Measurements from ENCODE around the gene PEPD. TPM values are rescaled to one million over a fixed set of nuclear protein-coding genes. Genes with fewer than 3 reads are reported as not detected.

PEPD gene
- total and polyA plus RNA-seq, 2 of the 4 experiments (the other 2 are of a cell fraction) = 36.7 to 88.4 TPM

GRCh38 chr19:33390908-33391630 is 130.5 kb downstream of the PEPD start:
- no peak for DNase-seq
- in situ Hi-C loops (cut with MboI; ENCODE audit: low sequenced_read_pairs) = no loop called here
- H3K9me3 ChIP-seq (ENCODE audit: control insufficient read depth, insufficient read depth, low read length) = no peaks in the 10 kb centered on the region
- H3K79me1 ChIP-seq (ENCODE audit: low read depth in 1 of 2, low read length in 2 of 2) = peaks cover 1 to 47% of the 10 kb centered on the region in 2 experiments; a peak in 2 of 4 replicates
- peaks cover 16% of the 10 kb centered on the region for H3K36me3 ChIP-seq (ENCODE audit: control insufficient read depth, insufficient read depth, low read length)
- no peak overlapping the region for H3K4me2 ChIP-seq (ENCODE audit: low read depth, low read length)
- no peak overlapping the region for H4K91ac ChIP-seq (ENCODE audit: insufficient read depth, low read depth, low read length)
- no TSS peak for BruUV-seq (replicated peaks)
- no peak overlapping the region for H4K8ac ChIP-seq (ENCODE audit: low read depth in 2 of 2, low read length in 2 of 2)
- dilution Hi-C loops (cut with HindIII; ENCODE audit: low sequenced_read_pairs, unreplicated experiment) = no loop called here
- no peak overlapping the region for H3K18ac ChIP-seq (ENCODE audit: low read depth, low read length)
- H3K27me3 ChIP-seq (ENCODE audit: control insufficient read depth, insufficient read depth, low read length) = no peaks in the 10 kb centered on the region
- peaks cover 6% of the 10 kb centered on the region for H3K9me1 ChIP-seq (ENCODE audit: insufficient read depth, low read length)
- no peak overlapping the region for H2BK20ac ChIP-seq (ENCODE audit: low read depth, low read length)
- H3K23ac ChIP-seq (ENCODE audit: low read depth, low read length) = no peak overlapping the region
- WGBS, 2 experiments (ENCODE audit: extremely low coverage in 2 of 2, insufficient read length in 1 of 2) = 88% methylated on average over 11 of the region's 24 CpGs; no CpG with 5 or more reads in 1 of the 2 experiments
- POLR2A ChIA-PET (ENCODE audit: unreplicated experiment) = no interaction called here
- no peak overlapping the region for H3K14ac ChIP-seq (replicated peaks; ENCODE audit: low read depth, low read length)
- peaks cover 69% of the 10 kb centered on the region for H4K20me1 ChIP-seq (ENCODE audit: insufficient read depth, low read length)
- ATAC-seq (ENCODE audit: low read depth) = no peak
- no peak overlapping the region for H4K5ac ChIP-seq (ENCODE audit: low read depth, low read length)
- H3K27ac ChIP-seq (ENCODE audit: insufficient read depth, low read length) = no peak overlapping the region
- H2BK5ac ChIP-seq (ENCODE audit: low read depth, low read length, poor library complexity, severe bottlenecking) = no peak overlapping the region
- H3K4me3 ChIP-seq (ENCODE audit: insufficient read depth, low read depth, low read length) = no peak overlapping the region
- H2AK5ac ChIP-seq (ENCODE audit: low read depth, low read length) = no peak overlapping the region
- no peak overlapping the region for H2BK120ac ChIP-seq (ENCODE audit: low read depth, low read length)
- peaks cover 27% of the 10 kb centered on the region for H3K4me1 ChIP-seq (ENCODE audit: control insufficient read depth, insufficient read depth, low read length)
- TF ChIP-seq NFE2L2 (IDR thresholded peaks at IDR 0.05; ENCODE audit: low read depth, low read length) = no peak
- TF ChIP-seq MXI1 (IDR thresholded peaks at IDR 0.05; ENCODE audit: borderline replicate concordance, low read depth, low read length) = no peak
- no peak for TF ChIP-seq USF2 (IDR thresholded peaks at IDR 0.05; ENCODE audit: low read depth, low read length)
- TF ChIP-seq, protein P1, sequence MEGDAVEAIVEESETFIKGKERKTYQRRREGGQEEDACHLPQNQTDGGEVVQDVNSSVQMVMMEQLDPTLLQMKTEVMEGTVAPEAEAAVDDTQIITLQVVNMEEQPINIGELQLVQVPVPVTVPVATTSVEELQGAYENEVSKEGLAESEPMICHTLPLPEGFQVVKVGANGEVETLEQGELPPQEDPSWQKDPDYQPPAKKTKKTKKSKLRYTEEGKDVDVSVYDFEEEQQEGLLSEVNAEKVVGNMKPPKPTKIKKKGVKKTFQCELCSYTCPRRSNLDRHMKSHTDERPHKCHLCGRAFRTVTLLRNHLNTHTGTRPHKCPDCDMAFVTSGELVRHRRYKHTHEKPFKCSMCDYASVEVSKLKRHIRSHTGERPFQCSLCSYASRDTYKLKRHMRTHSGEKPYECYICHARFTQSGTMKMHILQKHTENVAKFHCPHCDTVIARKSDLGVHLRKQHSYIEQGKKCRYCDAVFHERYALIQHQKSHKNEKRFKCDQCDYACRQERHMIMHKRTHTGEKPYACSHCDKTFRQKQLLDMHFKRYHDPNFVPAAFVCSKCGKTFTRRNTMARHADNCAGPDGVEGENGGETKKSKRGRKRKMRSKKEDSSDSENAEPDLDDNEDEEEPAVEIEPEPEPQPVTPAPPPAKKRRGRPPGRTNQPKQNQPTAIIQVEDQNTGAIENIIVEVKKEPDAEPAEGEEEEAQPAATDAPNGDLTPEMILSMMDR (conservative IDR thresholded peaks at IDR 0.05; ENCODE audit: low read depth, low read length) = no peak
- TF ChIP-seq SMC3 (IDR thresholded peaks at IDR 0.05; ENCODE audit: low read depth, low read length) = no peak
- TF ChIP-seq MAZ (IDR thresholded peaks at IDR 0.05; ENCODE audit: borderline replicate concordance, low read depth, low read length) = no peak
- no peak for TF ChIP-seq RCOR1 (IDR thresholded peaks at IDR 0.05; ENCODE audit: insufficient replicate concordance, low read length)
- no peak for TF ChIP-seq CEBPB (IDR thresholded peaks at IDR 0.05; ENCODE audit: low read depth, low read length)
- no peak for TF ChIP-seq BHLHE40 (IDR thresholded peaks at IDR 0.05; ENCODE audit: low read depth, low read length)
- TF ChIP-seq CHD1 (IDR thresholded peaks at IDR 0.05; ENCODE audit: low read depth, low read length) = no peak
- TF ChIP-seq, protein P2, sequence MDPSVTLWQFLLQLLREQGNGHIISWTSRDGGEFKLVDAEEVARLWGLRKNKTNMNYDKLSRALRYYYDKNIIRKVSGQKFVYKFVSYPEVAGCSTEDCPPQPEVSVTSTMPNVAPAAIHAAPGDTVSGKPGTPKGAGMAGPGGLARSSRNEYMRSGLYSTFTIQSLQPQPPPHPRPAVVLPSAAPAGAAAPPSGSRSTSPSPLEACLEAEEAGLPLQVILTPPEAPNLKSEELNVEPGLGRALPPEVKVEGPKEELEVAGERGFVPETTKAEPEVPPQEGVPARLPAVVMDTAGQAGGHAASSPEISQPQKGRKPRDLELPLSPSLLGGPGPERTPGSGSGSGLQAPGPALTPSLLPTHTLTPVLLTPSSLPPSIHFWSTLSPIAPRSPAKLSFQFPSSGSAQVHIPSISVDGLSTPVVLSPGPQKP (IDR thresholded peaks at IDR 0.05; ENCODE audit: borderline replicate concordance, low read depth, low read length) = no peak
- no peak for TF ChIP-seq MAFK (IDR thresholded peaks at IDR 0.05; ENCODE audit: low read depth, low read length)
- no peak for TF ChIP-seq FOS (IDR thresholded peaks at IDR 0.05; ENCODE audit: low read depth, low read length)
- TF ChIP-seq RFX5 (IDR thresholded peaks at IDR 0.05; ENCODE audit: low read depth, low read length) = no peak
- TF ChIP-seq POLR2A (IDR thresholded peaks at IDR 0.05; ENCODE audit: low read depth, low read length) = no peak
- no peak for TF ChIP-seq RAD21 (IDR thresholded peaks at IDR 0.05; ENCODE audit: low read length)
- no peak overlapping the region for H3K9ac ChIP-seq (ENCODE audit: low read depth, low read length)
- intact Hi-C loops (cut with micrococcal nuclease) = no loop called here
- H3K56ac ChIP-seq (ENCODE audit: extremely low read depth, insufficient read depth, low read length) = no peak overlapping the region
- CTCF ChIA-PET = interaction anchor here (0.6 kb wide), 1 partner anchor 945 kb away, joined by 3 read pairs; no protein-coding TSS in a partner anchor
- H2AFZ ChIP-seq (replicated peaks; ENCODE audit: low read length, poor library complexity) = no peak overlapping the region
- H2BK15ac ChIP-seq (ENCODE audit: low read depth, low read length) = no peak overlapping the region
- no peak overlapping the region for H3K4ac ChIP-seq (ENCODE audit: low read depth, low read length)
- H2AK9ac ChIP-seq (replicated peaks; ENCODE audit: low read depth, low read length, poor library complexity) = no peak overlapping the region
